GM12892 (cell line): ENCODE results near the gene MYCBP2.
A peak's percentile ranks its signal among the peaks of the same experiment; 100 is the strongest.
"Not testable (repeated sequence)": the region's sequence is repeated elsewhere in the genome, so short reads cannot be mapped to it uniquely, and the experiment has no call there.

ENCODE experiments used
- DNase-seq: peaks from one replicate; pipeline ENCODE4 v3.0.0; 2011; ENCODE audit not compliant: insufficient read length
- FAIRE-seq: peaks from 2 replicates; lab custom pipeline; 2011; peaks lifted over from hg19 to GRCh38; lab: Jason Lieb, UNC
- POLR2A ChIP-seq: IDR thresholded peaks from 2 replicates; pipeline ENCODE4 v1.6.1; 2011; ENCODE audit warnings: low read depth, low read length, control low read depth
- POLR2AphosphoS5 ChIP-seq: IDR thresholded peaks from 2 replicates; pipeline ENCODE4 v1.6.1; 2011; ENCODE audit warnings: low read depth, low read length, control low read depth
- TAF1 ChIP-seq: IDR thresholded peaks from 2 replicates; pipeline ENCODE4 v1.6.1; 2011; ENCODE audit warnings: low read depth, mild to moderate bottlenecking, control low read depth, low read length, borderline replicate concordance

The MYCBP2 gene

DNA sequence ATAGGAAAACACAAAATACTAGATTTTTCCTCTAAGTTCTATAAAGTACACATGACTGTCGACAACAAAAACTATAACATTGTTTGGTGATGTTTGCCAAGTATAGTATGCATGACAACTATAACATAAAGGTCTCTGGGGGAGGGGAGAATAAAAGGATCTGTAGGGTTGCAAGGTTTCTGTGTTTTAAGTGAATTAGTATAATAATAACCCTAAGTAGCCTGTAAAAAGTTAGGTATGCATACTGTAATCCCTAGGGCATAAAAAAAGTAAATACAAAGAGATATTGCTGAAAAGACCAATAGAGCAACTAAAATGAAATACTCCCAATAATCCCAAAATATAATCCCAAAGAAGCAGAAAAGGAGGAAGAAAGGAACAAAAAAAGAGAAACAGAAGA lies 14.6 kb downstream of the MYCBP2 start:
- FAIRE-seq (no peak), DNase-seq (no peak)
- TF ChIP-seq POLR2A (no peak), TAF1 (no peak)

- DNase-seq (no peak), FAIRE-seq (no peak)
- no peak for TF ChIP-seq POLR2A
- TF ChIP-seq TAF1: no peak
- TF ChIP-seq POLR2AphosphoS5: no peak
Measured at GRCh38 chr13:77310579-77311279, 16.2 kb downstream of the MYCBP2 start.

GRCh38 chr13:77310161-77310560 lies 16.7 kb downstream of the MYCBP2 start:
- TF ChIP-seq TAF1 (no peak), POLR2A (no peak), POLR2AphosphoS5 (no peak)
- no peak for FAIRE-seq
- DNase-seq: no peak

DNA sequence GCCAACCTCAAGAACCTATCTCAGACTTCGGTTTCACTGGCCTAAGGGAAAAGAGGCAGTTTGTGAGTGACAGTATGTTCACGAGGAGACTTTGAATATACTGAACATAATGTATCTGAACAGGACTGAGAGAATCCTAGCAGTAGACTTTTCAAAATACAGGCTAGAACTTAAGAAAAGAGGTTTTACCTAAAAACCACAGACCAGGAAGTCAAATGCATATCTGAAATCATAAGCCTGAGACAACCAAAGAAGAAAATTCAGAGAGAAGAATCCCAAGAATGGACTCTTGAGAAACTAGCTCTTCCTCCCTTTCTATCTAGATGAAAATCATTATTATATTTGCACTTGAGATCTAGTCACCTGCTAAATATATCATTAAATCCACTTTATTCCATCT lies 17.6 kb downstream of the MYCBP2 start:
- FAIRE-seq (no peak), DNase-seq (no peak)
- TF ChIP-seq TAF1: no peak
- no peak for TF ChIP-seq POLR2A
- no peak for TF ChIP-seq POLR2AphosphoS5

GRCh38 chr13:77306458-77306857 lies 20.4 kb downstream of the MYCBP2 start:
- no peak for TF ChIP-seq TAF1
- no peak for TF ChIP-seq POLR2A
- peak; percentile 78 for FAIRE-seq
- no peak for DNase-seq

- DNase-seq (no peak), FAIRE-seq (peak; percentile 67)
- TF ChIP-seq POLR2AphosphoS5 (no peak), TAF1 (no peak), POLR2A (no peak)
Measured at GRCh38 chr13:77305266-77305665, 21.6 kb downstream of the MYCBP2 start.

DNA sequence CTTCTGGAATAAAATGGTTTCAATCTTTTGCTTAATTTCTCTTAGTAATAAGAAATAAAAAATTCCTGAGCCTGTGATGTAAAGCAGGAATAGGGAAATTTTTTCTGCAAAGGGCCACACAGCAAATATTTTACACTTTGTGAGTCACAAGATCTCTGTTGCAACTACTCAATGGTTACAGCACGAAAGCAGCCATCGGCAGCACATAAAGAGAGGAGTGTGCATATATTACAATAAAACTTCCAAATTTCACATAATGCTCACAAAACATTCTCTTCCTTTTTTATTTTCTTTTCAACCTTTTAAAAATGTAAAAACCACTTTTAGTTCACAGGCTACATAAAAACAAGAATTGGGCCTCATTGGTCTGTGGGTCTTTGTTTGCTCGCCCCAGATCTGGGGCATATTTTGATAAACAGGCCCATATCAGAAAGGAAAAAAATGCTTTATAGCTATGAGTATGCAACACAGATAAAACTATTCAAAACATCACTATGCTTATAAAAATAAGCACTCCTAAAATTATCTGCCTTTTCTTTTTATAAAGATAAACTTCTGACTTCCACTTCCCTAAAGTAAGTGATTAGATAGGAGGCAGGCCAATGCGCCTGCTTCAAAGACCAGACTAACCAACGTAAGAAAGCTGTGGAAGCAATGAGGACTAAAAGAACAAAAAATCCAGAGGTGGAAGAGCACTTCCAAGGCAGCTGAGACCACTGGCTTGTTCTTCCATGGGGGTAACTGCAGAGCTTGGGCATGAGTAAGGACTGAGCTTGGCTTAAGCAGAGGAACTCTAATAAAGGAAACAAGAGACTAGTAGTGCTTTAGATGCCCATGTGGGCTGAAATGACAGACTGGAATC lies 26.5 kb downstream of the MYCBP2 start:
- no peak for DNase-seq
- no peak for TF ChIP-seq TAF1
- TF ChIP-seq POLR2AphosphoS5: no peak
- no peak for TF ChIP-seq POLR2A
- FAIRE-seq: peak; percentile 89

- DNase-seq (no peak), FAIRE-seq (no peak)
- no peak for TF ChIP-seq POLR2AphosphoS5
Measured at GRCh38 chr13:77299587-77299986, 27.3 kb downstream of the MYCBP2 start.

DNA sequence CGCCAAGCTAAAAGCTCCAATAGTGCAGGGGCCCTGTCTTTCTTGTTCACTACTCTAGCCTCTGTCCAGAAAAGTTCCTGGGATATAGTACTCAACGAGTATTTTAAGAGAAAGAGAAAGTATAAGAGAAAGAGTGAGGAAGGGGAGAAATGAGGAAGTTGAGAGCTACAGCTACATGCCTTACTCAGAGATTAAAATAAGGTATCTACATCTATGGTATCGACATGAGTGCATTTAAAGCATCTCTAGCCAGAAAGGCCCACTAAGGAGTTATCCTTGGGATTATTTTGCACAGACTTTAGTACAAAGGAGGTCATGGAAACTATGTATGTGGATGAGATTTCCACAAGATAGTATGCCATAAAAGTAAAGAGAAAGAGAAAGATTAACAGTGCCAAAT lies 28.5 kb downstream of the MYCBP2 start:
- no peak for TF ChIP-seq POLR2A
- DNase-seq (no peak), FAIRE-seq (peak; percentile 93)

DNA sequence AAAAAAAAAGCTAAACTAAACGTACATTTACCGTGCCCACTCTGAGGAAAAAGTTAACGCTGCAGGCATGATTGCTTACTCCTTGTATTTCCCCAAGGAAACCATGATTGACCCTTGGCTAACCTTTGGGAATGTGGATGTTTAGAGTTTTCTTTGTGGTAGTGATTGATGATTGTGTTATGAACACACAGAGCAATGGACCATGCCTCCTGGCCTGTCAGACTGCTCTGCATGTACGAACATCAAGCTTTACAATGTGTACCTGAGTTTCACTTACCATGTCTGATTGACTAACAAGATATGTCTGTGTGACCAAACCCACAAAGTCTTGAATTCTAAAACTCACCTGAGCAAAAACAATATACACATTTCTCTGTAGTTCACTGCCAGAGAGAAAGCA lies 35.1 kb downstream of the MYCBP2 start:
- no peak for TF ChIP-seq TAF1
- TF ChIP-seq POLR2AphosphoS5: no peak
- no peak for TF ChIP-seq POLR2A
- FAIRE-seq (peak; percentile 88), DNase-seq (no peak)

GRCh38 chr13:77290342-77290741 lies 36.6 kb downstream of the MYCBP2 start:
- FAIRE-seq (peak; percentile 69), DNase-seq (no peak)
- TF ChIP-seq POLR2AphosphoS5 (no peak), TAF1 (no peak), POLR2A (no peak)

DNA sequence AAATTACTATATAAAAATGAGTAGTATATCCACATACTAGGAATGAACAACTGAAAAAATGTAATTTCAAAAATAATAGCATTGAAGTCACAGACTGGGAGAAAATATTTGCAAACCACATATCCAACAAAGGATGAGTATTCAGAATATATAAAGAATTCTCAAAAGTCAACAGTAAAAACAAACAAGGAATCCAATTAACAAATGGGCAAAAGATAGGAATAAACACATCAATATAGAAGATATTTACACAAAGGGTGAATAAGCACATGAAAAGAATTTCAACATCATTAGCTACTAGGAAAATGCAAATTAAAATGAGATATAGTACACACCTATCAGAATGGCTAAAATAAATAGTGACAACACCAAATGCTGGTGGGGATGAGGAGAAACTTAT lies 37.0 kb downstream of the MYCBP2 start:
- DNase-seq: no peak
- FAIRE-seq: no peak
- TF ChIP-seq POLR2A (no peak), TAF1 (no peak), POLR2AphosphoS5 (no peak)

DNA sequence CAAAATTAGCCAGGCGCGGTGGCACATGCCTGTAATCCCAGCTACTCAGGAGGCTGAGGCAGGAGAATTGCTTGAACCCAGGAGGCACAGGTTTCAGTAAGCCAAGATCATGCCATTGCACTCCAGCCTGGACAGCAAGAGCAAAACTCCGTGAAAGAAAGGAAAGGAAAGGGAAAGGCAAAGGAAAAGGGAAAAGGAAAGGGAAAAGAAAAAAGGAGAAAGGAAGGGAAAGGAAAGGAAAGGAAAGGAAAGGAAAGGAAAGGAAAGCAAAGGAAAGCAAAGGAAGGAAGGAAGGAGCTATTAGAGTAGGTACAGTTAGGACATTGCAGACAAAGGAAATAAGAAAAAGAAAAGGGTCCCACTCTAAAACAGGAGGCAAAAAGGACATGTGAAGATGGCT lies 41.3 kb downstream of the MYCBP2 start:
- not testable (repeated sequence) for FAIRE-seq, DNase-seq
